Neural progenitor cell (in vitro differentiated cells): Measurements from ENCODE around the gene REXO1. TPM values are rescaled to one million over a fixed set of nuclear protein-coding genes. Genes with fewer than 3 reads are reported as not detected.

Experiments
- DNase-seq: peaks from one replicate; pipeline ENCODE4 v3.0.0-alpha.2; 2016; ENCODE audit warnings: low spot score
- H2AFZ ChIP-seq: fragments of 200-600 bp; sonication (generic); replicated peaks from 2 replicates; pipeline ENCODE4 v1.6.1; 2016; ENCODE audit warnings: antibody characterized with exemption
- H3F3A ChIP-seq: fragments of 200-600 bp; sonication (generic); 2 replicates; pipeline ENCODE4 v1.6.1; 2016; ENCODE audit warnings: antibody characterized with exemption, low read depth
- H3K27ac ChIP-seq: fragments of 200-600 bp; sonication (generic); 2 replicates; pipeline ENCODE4 v1.5.1; 2016; ENCODE audit warnings: mild to moderate bottlenecking
- H3K27me3 ChIP-seq: fragments of 200-600 bp; sonication (generic); 2 replicates; pipeline ENCODE4 v1.6.1; 2016; ENCODE audit warnings: mild to moderate bottlenecking, moderate library complexity
- H3K36me3 ChIP-seq: fragments of 200-600 bp; sonication (generic); 2 replicates; pipeline ENCODE4 v1.5.1; 2016
- H3K4me1 ChIP-seq: fragments of 200-600 bp; sonication (generic); 2 replicates; pipeline ENCODE4 v1.6.1; 2016; ENCODE audit warnings: mixed run types
- H3K4me2 ChIP-seq: fragments of 200-600 bp; sonication (generic); 2 replicates; pipeline ENCODE4 v1.6.1; 2016
- H3K4me3 ChIP-seq: fragments of 200-600 bp; sonication (generic); 2 replicates; pipeline ENCODE4 v1.5.1; 2016
- H3K79me2 ChIP-seq: fragments of 200-600 bp; sonication (generic); 2 replicates; pipeline ENCODE4 v1.6.1; 2016; ENCODE audit warnings: low read depth
- H3K9ac ChIP-seq: fragments of 200-600 bp; sonication (generic); 2 replicates; pipeline ENCODE4 v1.6.1; 2016
- H3K9me3 ChIP-seq: fragments of 200-600 bp; sonication (generic); 2 replicates; pipeline ENCODE4 v1.5.1; 2016; ENCODE audit warnings: low read depth
- H4K20me1 ChIP-seq: fragments of 200-600 bp; sonication (generic); 2 replicates; pipeline ENCODE4 v1.6.1; 2016; ENCODE audit warnings: low read depth
- H3K27ac Mint-ChIP-seq: 3 replicates; pipeline ENCODE4 v1.8.0; 2021; ENCODE audit warnings: mixed read lengths
- H3K27me3 Mint-ChIP-seq: 2 replicates; pipeline ENCODE4 v1.8.0; 2022; ENCODE audit warnings: low read depth, mild to moderate bottlenecking, inconsistent platforms, moderate library complexity, mixed read lengths; ENCODE audit not compliant: insufficient read depth
- H3K36me3 Mint-ChIP-seq: 3 replicates; pipeline ENCODE4 v1.8.0; 2021; ENCODE audit warnings: mixed read lengths
- H3K4me1 Mint-ChIP-seq: 3 replicates; pipeline ENCODE4 v1.8.0; 2021; ENCODE audit warnings: mixed read lengths
- H3K4me3 Mint-ChIP-seq: 3 replicates; pipeline ENCODE4 v1.8.0; 2021; ENCODE audit warnings: mild to moderate bottlenecking, moderate library complexity, mixed read lengths
- H3K9me3 Mint-ChIP-seq: 3 replicates; pipeline ENCODE4 v1.8.0; 2020; ENCODE audit warnings: mixed read lengths
- EZH2 ChIP-seq: fragments of 200-600 bp; sonication (generic); IDR thresholded peaks from 2 replicates; pipeline ENCODE4 v1.6.1; 2017; ENCODE audit warnings: antibody characterized with exemption, mild to moderate bottlenecking, moderate library complexity
- EZH2phosphoT487 ChIP-seq: fragments of 200-600 bp; sonication (generic); IDR thresholded peaks from 2 replicates; pipeline ENCODE4 v1.6.1; 2017; ENCODE audit warnings: antibody characterized with exemption
- total RNA-seq: library from RNA; depleted of rRNA; stranded (reverse); fragments of >200 nt; gene quantifications from 2 replicates; pipeline ENCODE4 v1.2.3, GENCODE V29; 2015; ENCODE audit warnings: low replicate concordance
- TF ChIP-seq, protein P1 (sequence below): fragments of 200-600 bp; sonication (generic); IDR thresholded peaks from 2 replicates; pipeline ENCODE4 v1.5.1; 2017; ENCODE audit warnings: antibody characterized with exemption, mild to moderate bottlenecking

Gene REXO1
- total RNA-seq, 1 donor from 2014 or later, result 38.7 TPM

DNA sequence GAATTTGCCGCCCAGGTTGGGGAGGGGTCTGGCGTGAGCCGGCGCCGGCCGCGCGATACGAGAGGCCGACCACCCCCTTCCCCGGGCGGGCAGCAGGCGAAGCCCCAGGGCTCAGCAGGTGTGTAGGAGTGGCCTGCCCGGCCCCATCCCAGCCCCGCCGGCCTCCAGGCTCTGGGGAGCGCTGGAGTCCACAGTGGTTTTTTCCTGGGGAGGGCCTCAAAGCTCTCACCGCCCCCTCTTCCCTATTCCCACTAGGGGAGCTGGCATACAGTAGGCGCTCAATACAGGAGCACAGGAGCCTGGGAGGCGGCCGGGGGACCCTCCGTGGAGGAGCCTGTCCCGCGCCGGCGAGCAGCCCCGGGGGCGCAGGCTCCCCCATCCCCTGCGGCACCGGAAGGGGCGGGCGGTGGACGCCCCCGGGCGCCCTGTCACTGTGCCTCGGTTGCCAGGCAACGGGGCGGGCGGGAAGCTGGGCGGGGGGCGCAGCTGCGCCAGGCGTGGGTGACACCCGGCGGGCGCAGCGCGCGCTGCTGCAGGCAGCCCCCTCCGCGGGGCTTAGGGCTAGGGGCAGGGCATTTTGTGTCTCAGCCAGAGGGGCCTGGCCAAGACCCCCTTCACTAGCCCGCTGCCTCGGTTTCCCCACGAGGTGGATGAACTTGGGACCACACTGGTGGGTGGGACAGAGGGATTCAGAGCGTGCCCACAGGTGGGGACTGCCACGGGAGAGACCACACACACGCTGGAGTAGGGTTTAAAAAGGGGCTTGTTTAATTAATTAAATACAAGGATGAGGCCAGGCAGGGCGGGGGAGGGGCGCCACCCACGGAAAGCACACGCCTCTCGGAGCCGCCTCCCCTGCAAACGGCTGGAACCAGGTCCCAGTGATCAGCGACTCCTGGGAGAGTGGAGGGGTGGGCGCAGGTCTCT lies 3.6 kb upstream of the REXO1 start:
- H3K4me3 ChIP-seq, result no peak overlapping the region
- H3K79me2 ChIP-seq, result peaks cover 39% of the 10 kb centered on the region
- H3K4me2 ChIP-seq, result no peak overlapping the region

DNA sequence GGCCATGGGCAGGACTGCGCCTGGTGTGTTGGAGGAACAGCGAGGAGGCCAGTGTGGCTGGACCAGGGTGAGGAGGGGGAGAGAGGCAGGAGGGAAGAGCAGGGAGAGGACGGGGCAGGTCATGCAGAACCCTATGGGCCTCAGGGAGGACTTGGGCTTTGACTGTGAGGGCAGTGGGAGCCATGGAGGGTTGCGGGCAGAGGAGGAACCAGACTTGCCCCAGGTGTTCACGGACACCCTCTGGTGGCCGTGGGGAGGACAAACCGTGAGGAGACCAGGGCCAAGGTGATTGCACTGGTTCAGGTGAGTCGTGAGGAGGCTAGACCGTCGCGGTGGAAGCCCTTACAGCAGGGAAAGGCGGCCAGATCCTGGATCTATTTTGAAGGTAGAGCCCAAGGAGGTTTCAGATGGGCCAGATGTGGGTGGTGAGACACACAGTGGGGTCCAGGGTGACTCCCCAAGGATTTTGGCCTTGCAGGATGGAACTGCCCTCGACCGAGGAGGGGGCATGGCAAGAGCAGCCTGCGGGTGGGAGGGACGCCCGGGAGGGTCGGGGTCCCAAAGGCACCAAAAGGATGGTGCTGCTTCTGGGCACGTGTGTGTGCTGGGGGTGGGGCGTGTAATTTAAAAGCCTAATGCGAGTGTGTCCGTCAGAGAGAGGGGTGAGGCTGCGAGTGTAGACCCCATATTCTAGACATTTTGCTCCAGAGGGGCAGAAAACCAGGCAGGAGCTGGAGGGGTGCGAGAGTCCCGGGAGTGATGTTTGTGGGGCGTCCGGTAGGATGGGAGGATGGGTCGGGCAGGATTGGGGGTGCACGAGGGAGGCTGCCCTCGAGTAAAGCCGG lies 2.7 kb upstream of the REXO1 start:
- Histone ChIP-seq H2AFZ (no peak overlapping the region), H3K79me2 (peaks cover 39% of the 10 kb centered on the region), H3F3A (peaks cover 36% of the 10 kb centered on the region), H3K4me1 (peaks cover 31% of the 10 kb centered on the region), H3K4me3 (no peak overlapping the region), H3K27ac (no peak overlapping the region), H3K9me3 (no peaks in the 10 kb centered on the region), H3K36me3 (no peaks in the 10 kb centered on the region), H3K9ac (no peak overlapping the region), H3K27me3 (no peaks in the 10 kb centered on the region), H3K4me2 (no peak overlapping the region), H4K20me1 (peaks cover 61% of the 10 kb centered on the region)
- peak overlapping the region; percentile 21 for H3K4me3 Mint-ChIP-seq
- DNase-seq, result no peak
- peaks cover 31% of the 10 kb centered on the region for H3K4me1 Mint-ChIP-seq
- peaks cover 2% of the 10 kb centered on the region for H3K27me3 Mint-ChIP-seq
- H3K27ac Mint-ChIP-seq, result peak overlapping the region; percentile 79
- TF ChIP-seq EZH2, result no peak
- TF ChIP-seq, protein P1, sequence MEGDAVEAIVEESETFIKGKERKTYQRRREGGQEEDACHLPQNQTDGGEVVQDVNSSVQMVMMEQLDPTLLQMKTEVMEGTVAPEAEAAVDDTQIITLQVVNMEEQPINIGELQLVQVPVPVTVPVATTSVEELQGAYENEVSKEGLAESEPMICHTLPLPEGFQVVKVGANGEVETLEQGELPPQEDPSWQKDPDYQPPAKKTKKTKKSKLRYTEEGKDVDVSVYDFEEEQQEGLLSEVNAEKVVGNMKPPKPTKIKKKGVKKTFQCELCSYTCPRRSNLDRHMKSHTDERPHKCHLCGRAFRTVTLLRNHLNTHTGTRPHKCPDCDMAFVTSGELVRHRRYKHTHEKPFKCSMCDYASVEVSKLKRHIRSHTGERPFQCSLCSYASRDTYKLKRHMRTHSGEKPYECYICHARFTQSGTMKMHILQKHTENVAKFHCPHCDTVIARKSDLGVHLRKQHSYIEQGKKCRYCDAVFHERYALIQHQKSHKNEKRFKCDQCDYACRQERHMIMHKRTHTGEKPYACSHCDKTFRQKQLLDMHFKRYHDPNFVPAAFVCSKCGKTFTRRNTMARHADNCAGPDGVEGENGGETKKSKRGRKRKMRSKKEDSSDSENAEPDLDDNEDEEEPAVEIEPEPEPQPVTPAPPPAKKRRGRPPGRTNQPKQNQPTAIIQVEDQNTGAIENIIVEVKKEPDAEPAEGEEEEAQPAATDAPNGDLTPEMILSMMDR, result no peak
- no peak for TF ChIP-seq EZH2phosphoT487
- H3K9me3 Mint-ChIP-seq, result no peaks in the 10 kb centered on the region
- no peaks in the 10 kb centered on the region for H3K36me3 Mint-ChIP-seq

More for the DNA sequence above, 3.6 kb upstream of the REXO1 start:
- H3K9ac ChIP-seq, result no peak overlapping the region
- Mint-ChIP-seq H3K4me1 (peaks cover 27% of the 10 kb centered on the region), H3K27ac (no peak overlapping the region), H3K9me3 (no peaks in the 10 kb centered on the region), H3K4me3 (no peak overlapping the region), H3K27me3 (peaks cover 3% of the 10 kb centered on the region), H3K36me3 (no peaks in the 10 kb centered on the region)
- TF ChIP-seq, protein P1, result no peak
- TF ChIP-seq EZH2 (no peak), EZH2phosphoT487 (no peak)
- H2AFZ ChIP-seq, result no peak overlapping the region
- H3F3A ChIP-seq, result peaks cover 42% of the 10 kb centered on the region
- peaks cover 36% of the 10 kb centered on the region for H3K4me1 ChIP-seq
- H3K9me3 ChIP-seq, result no peaks in the 10 kb centered on the region
- DNase-seq, result no peak
- peaks cover 60% of the 10 kb centered on the region for H4K20me1 ChIP-seq
- H3K36me3 ChIP-seq, result no peaks in the 10 kb centered on the region
- H3K27ac ChIP-seq, result no peak overlapping the region
- peaks cover 5% of the 10 kb centered on the region for H3K27me3 ChIP-seq

DNA sequence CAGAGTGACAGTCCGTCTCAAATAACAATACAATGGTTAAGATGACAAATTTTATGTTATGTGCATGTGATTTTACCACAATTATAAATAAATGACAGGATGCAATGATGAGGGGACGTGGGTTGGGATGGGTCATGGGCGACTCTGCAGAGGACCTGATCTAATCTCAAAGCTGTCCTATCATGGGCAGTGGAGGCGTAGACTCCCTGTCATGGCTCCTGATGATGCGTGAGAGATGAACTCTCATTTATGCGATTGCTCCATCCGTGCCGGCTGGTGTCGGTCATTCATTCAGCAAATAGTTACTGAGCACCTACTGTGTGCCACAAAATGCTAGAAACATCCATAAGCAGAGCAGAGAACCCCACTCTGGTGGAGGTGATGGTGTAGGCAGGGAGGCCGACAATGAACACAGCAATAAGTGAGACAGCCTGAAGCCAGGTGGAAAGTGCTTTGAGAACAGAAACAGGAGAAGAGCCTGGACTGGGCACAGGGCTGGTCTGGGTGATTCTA lies 1.7 kb upstream of the REXO1 start:
- peaks cover 22% of the 10 kb centered on the region for H3K4me1 ChIP-seq
- H4K20me1 ChIP-seq, result peaks cover 61% of the 10 kb centered on the region
- TF ChIP-seq, protein P1, result no peak
- no peak for TF ChIP-seq EZH2
- no peak for TF ChIP-seq EZH2phosphoT487
- Mint-ChIP-seq H3K27me3 (no peaks in the 10 kb centered on the region), H3K4me3 (peak overlapping the region; percentile 16), H3K4me1 (peaks cover 29% of the 10 kb centered on the region), H3K27ac (peak overlapping the region; percentile 74), H3K36me3 (no peaks in the 10 kb centered on the region), H3K9me3 (no peaks in the 10 kb centered on the region)
- no peak overlapping the region for H3K4me2 ChIP-seq
- H3K4me3 ChIP-seq, result no peak overlapping the region
- no peak for DNase-seq
- H2AFZ ChIP-seq, result no peak overlapping the region
- H3K79me2 ChIP-seq, result peaks cover 49% of the 10 kb centered on the region
- no peaks in the 10 kb centered on the region for H3K9me3 ChIP-seq
- H3F3A ChIP-seq, result peaks cover 26% of the 10 kb centered on the region
- H3K9ac ChIP-seq, result no peak overlapping the region
- H3K27me3 ChIP-seq, result no peaks in the 10 kb centered on the region
- no peak overlapping the region for H3K27ac ChIP-seq
- no peaks in the 10 kb centered on the region for H3K36me3 ChIP-seq
